Esophagus mucosa (tissue), 1 donor: ENCODE measurements around the gene MACROD2. TPM values are rescaled to one million over a fixed set of nuclear protein-coding genes. Genes with fewer than 3 reads are reported as not detected.

ENCODE experiments used
- ATAC-seq: fragments of 200-7000 bp; cut with Tn5 transposase; one replicate; pipeline ENCODE4 v1.9.1; 2020
- total RNA-seq: library from RNA; stranded (reverse); gene quantifications from one replicate; pipeline ENCODE4 v1.2.4, GENCODE V29; 2023
- donor health status: DM: yes; HTN: yes; CAD: no.

Gene MACROD2
- total RNA-seq, 1 donor from 2014 or later: 2.2 TPM

DNA sequence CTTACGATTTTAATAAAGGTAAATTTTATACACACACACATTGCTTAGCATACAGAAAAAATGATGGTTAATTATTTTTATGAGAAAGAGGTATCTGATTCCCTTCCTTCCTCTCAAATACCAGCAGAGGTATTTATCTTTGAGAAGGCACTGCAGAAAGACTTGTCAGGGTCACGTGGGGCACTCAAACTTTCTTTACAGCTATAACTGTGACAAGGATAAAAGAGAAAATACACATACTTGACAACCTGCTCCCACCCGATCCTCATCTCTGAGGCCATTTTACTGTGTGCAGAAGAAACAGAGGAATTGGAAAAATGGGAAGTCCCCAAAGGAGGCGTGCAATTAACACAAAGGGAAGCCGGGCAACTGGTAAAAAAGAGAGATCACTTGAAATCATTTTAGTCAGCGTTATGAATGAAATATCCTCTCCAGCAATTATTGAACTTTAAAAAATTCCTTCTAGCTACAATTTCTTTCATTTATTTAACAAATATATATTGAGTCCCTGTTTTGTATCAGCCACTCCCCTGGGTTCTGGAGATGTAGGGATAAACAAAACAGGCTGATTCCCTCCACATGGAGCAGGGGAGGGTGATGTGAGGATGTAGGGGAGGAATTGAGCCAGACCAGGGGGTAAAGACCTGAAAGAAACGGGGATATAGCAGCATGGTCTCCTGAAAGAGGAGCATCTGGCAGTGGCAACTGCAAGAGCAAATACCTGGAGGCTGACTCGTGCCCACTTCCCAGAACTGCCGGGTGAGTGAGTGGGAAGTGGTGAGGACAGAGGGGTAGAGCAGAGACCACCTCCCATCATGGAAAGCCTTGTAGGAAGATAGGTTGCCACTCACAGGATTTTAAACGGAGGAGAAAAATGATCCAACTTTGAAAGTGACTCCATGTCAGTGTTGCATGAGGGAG is 2067.6 kb downstream of the MACROD2 start:
- ATAC-seq: no peak

DNA sequence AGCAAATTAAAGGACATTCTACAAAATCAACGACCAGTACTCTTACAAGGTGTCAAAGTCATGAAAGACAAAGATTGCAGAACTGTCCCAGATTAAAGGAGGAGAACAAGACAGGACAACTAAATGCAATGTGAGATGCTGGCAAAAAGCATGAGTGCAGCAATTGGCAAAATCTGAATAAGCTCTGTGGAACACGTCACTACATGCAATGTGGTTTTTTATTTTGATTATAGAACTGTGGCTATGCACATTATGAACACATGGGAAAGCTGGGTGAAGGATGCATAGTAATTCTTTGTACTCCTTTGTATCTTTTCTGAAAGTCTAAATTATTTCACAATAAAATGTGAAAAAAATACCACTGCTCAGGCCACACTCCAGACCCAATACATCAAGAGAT is 2068.6 kb downstream of the MACROD2 start:
- ATAC-seq: no peak

DNA sequence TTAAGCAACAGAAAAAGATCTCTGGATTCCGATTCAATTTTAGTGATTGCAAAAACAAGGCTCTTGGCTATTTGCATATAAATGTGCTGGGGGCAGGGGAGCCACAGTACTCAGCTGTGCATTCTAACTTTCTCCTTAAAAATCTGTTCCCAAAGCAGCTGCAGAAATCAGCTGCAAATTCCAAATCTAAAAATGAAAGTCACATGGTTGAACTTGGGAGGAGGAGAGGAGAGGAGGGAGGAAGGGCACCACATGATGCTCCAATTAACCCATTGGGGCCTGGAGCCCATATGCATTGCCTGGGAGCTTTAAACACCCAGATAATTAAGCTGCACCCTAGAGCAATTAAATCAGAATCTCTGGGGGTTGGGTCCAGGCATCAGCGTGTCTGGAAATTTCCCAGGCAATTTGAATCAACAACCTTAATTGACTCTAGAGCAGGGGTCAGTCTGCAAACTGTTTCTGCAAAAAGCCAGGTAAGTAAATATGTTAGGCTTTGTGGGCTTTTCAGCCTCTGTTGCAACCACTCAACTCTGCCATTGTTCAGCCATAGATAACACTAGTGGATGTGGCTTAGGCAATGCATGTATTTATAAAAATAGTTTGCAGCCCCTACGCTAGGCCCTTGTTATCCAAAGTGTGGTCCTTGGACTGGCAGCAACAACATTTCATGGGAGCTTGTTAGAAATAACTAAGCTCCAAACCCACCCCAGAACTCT is 2069.8 kb downstream of the MACROD2 start:
- ATAC-seq: no peak

GRCh38 chr20:16066571-16066970 is 2071.3 kb downstream of the MACROD2 start:
- no peak for ATAC-seq

DNA sequence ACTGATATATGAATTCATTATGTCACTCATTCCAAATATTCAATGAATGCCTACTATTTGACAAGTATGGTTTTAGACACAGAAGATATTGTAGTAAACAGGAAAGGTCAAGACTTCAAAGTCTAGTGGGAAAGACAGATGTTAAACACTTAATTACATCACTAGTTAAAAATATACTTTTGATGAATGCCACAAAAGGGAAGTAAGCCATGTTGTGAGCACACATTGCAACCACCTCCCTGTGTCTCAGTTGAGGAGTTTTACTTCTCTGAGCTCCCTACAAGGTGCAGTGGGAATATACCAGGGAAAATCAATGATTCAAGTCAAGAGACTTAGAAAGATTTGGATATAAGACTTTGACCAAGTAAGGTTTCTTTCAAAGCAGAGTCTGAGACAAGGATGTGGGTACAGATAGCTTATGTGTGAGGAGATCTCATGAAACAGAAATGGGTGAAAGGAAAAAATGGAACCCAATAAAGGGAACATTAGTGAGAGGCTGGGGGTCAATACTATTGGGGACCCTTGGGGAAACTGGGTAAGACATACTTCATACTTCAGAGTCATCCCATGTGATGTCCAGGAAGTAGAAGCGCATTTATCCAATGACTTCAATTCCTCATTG is 2074.2 kb downstream of the MACROD2 start:
- no peak for ATAC-seq

- no peak for ATAC-seq
Observed at GRCh38 chr20:16072220-16072619, 2076.9 kb downstream of the MACROD2 start.

- no peak for ATAC-seq
Observed at GRCh38 chr20:16078172-16078898, 2083.0 kb downstream of the MACROD2 start.

GRCh38 chr20:16081421-16081820 is 2086.1 kb downstream of the MACROD2 start:
- ATAC-seq: no peak

DNA sequence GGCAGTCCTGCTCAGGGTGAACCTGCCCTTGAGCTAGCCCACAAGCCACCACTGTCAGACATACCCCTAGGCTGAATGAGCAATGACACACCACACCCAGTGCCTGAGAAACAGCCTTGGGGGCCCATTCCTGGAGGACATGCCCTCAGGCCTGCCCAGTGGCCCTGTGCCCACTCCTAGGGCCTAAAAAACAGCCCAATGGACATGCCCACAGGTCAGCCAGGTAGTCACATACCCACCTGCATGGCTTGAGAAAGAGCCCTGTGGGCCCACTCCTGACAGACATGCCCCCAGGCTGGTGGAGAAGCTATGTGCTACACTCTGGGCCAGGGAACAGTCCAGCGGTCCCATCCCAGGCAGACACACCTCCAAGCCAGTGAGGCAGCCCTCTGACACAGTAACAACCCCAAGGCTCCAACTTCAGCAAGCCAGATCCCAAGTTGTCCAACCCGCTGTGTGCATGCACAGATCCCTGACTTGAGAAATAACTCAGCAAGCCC is 2086.8 kb downstream of the MACROD2 start:
- ATAC-seq: no peak

DNA sequence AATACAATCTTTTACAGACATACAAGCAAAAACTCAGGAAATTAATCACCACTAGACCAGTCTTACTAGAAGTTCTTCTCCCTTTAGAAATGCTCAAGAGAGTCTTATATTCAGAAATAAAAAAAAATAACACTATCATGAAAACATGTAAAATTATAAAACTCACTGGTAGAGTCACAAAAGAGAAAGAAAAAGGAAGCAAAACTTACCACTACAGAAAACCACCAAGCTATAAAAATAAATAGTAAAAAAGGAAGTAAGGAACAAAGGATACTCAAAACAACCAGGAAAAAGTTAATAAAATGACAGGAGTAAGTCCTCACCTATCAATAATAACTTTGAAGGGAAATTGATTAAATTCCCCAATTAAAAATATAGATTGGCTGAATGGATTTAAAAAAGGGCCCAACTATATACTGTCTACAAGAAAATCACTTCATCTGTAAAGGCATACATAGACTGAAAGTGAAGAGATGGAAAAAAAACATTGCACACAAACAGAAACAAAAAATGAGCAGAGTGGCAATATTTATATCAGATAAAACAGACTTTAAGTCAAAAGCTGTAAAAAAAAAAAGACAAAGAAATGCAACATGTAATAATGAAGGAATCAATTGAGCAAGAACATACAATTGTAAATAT is 2088.4 kb downstream of the MACROD2 start:
- ATAC-seq: no peak

DNA sequence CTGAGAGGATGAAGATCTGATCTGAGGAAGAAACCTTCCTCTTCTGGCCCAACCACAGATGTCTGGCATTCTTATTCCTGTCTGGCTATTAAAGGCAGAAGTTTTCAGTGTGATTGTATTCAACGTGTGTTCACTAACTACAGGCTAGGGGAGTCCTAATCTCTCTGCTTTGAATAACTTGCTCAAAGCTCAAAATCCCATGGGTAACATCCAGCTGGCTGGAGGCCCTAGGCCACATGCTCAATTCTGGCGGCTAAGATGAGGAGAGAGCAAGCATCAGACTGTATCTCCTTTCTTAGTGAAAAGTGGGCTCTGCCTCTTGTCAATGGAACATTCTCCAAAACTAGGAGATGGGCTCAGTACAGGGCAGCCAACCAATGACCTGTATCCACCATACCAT is 2099.9 kb downstream of the MACROD2 start:
- ATAC-seq: no peak

- ATAC-seq: no peak
Observed at GRCh38 chr20:16096756-16097326, 2101.5 kb downstream of the MACROD2 start.

DNA sequence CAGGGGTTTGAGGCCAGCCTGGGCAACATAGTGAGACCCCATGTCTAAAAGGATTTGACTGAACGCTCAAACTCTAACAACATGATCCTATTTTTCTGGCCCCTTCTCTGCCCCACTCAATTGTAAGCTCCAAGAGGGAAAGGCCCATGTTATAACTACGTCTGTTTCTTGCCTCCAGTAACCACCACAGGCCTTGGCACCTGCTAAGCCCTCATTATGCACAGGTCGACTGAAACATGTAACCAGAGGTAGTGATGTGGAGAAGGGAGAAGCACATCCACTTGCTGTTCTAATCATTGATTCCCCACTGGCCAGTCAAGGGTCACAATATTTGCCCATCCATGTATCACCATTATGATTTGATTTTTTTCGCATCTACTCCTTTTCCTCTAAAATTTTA is 2102.5 kb downstream of the MACROD2 start:
- no peak for ATAC-seq

DNA sequence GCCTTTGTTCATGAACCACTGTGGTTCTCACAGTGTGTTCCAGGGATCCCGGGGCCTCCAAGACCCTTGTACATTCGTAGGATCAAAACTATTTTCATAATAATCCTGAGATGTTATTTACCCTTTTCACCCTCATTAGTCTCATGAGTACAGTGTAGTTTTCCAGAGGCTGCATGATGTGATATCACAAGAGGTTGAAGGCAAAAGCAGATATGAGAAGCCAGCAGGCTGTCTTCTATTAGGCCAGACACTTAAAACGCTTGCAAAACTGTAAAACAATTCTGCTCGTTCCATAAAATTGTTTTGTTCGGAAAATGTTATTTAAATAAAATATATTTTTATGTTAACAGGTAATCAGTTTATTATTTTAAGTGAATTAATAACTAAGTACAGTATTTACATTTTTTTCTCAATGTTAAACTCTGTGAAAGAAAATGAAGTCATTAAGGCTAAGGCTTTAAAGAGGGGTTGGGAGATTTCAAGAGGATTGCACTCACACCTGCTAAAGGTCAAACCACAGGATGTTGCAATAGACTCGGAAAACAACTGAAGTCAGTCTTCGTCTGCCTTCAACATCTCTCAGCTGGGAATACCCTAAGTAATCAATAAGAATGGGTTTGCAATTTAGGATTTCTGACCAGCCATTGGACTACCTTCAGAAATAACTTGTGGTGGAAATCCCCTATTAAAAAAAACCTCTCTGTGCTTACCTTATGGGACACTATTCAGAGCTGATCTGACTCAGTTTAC is 2103.7 kb downstream of the MACROD2 start:
- no peak for ATAC-seq

GRCh38 chr20:16100111-16100510 is 2104.8 kb downstream of the MACROD2 start:
- no peak for ATAC-seq

- no peak for ATAC-seq
Observed at GRCh38 chr20:16100767-16101166, 2105.5 kb downstream of the MACROD2 start.
